CD4-positive, alpha-beta T cell treated with Interleukin-4 for 1 hour (primary cell): ENCODE data around the gene MRPL41.
"Not testable (repeated sequence)": the region's sequence is repeated elsewhere in the genome, so short reads cannot be mapped to it uniquely, and the experiment has no call there.

Experiments
- DNase-seq, 2 donors: peaks; one replicate each; pipeline ENCODE4 v3.0.0-alpha.2; 2020 to 2022

Gene MRPL41

GRCh38 chr9:137522746-137523455 is 28.8 kb upstream of the MRPL41 start:
- no peak for DNase-seq

GRCh38 chr9:137524161-137524980 is 27.3 kb upstream of the MRPL41 start:
- DNase-seq: no peak

DNA sequence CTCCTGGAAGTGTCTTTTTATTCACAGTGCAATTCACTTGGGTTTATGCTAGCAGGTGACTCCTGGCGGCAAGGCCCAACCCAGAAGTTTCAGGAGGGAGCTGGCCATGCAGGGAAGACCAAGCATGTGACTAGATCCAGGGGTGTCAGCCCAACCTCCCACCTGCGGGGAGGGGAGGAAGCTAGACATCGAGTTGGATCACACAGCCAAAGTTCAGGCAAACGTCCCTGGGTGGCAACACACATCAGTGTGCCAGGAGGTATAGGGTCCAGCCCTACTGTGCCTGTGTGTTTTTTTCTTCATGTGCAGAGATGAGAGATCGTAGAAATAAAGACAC is 26.7 kb upstream of the MRPL41 start:
- no peak for DNase-seq

- no peak for DNase-seq
Observed at GRCh38 chr9:137530331-137530730, 21.3 kb upstream of the MRPL41 start.

DNA sequence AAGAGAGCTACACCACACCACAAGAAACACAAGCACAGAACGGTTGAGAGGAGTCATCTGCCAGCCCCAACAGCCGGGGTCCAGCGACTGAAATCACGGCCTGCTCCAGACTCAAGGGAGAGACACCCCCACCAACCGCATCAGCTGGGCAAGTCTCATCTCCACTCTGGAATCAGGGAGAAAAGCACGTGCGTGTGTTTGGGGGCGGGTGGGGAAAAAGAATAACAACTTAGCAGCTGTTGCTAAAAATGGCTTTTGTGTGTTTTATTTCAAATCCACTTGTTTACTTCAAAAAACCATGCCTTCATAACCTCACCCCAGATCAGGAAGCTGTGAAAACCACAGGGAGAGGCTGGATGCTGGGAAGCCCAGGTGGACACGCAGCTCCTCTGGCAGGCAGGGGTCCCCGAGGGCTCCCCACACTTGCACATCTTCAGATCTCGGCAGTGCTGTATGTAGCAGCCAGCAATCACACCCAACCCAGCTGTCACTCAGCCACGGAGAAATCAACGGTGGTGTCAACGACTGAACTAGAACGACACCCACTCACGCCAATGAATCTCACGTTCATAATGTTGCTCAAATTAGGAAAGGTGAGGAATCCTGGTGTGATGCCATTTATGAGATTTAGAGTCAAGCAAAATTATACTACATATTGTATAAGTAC is 20.4 kb upstream of the MRPL41 start:
- no peak for DNase-seq

GRCh38 chr9:137532891-137533468 is 18.7 kb upstream of the MRPL41 start:
- DNase-seq: not testable (repeated sequence)

DNA sequence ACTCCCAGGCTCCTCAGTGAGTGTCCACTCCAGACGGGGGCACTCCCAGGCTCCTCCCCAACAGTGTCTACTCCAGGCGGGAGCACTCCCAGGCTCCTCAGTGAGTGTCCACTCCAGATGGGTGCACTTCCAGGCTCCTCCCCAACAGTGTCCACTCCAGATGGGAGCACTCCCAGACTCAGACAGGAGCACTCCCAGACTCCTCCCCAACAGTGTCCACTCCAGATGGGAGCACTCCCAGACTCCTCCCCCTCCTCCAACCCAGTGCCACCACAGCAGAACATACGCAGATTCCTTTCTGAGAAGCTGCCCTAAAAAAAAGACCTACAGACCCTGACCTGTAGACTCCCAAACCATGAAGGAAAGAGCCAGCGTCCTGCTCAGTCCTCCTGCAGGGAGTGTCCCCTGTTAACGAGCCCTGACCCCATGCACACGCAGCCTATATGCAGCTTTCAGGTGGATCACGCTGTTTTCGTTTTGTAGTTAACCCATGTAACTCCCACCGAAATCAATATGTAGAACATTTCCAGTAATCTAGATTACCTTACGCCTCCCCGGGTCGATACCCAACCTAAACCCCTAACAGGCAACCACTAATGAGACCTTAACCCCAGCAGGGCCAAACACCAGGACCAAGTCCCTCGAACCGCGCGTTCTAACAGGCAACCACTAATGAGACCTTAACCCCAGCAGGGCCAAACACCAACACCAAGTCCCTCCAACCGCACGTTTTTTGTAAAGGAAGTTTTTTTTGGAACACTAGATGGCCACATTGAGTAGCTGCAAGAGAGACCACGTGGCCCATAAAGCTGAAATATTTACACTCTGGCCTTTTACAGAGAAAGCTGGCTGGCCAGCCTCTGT is 17.2 kb upstream of the MRPL41 start:
- peak; percentile 18 to 50 for DNase-seq

- DNase-seq: no peak
Observed at GRCh38 chr9:137535120-137535428, 16.6 kb upstream of the MRPL41 start.

DNA sequence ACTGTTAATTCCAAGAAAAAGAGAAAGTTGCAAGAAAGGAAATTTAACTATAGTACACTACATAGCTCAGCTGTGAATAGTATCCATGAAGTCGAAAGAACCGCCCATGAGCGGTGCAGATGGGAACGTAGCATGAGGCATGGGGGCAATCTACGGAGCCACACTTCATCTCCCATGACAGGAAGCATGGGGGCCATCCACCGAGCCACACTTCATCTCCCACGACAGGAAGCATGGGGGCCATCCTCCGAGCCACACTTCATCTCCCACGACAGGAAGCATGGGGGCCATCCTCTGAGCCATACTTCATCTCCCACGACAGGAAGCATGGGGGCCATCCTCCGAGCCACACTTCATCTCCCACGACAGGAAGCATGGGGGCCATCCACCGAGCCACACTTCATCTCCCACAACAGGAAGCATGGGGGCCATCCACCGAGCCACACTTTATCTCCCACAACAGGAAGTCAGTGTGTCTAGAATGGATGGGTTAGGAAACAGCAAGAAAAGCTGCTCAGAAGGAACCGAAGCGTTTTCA is 15.0 kb upstream of the MRPL41 start:
- DNase-seq: peak; percentile 23 to 24

DNA sequence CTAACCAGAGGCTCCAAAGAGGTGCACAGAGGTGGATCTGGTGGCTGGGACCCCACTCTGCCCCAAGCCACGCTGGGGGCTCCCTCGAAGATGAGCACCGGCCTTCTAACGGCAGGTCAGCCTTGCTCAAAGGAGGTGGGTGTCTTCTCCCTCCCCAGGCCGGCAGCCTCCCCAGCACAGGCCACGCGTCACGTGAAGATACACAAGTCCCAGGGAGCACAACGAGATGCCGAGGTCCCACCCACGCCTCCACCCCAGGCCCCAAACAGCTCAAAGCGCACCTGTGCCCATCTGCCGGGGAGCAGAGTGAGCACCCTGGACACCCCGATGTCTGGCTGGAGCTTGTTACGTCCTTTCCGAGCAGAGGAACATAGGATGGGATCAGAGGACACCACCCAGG is 13.6 kb upstream of the MRPL41 start:
- no peak for DNase-seq

GRCh38 chr9:137540536-137540935 is 11.1 kb upstream of the MRPL41 start:
- DNase-seq: no peak

DNA sequence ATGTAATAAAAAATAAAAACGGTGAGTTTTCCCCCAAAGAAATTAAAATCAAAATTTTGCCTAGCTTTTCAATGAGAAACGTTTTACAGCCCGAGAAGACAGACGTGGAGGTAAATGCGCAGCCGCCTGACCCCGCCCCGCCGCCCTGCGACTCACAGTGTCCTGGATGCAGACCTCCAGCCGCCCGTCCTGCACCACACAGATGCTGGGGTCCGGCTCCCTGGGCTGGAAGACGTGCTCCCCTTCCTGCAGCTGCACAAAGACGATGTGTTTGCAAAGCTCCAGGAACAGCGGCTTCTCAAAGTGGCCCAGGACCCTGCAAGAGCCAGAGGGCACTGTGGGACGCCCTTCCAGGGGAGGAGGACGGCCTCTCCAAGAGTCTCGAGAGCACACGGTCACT is 9.2 kb upstream of the MRPL41 start:
- DNase-seq: no peak

GRCh38 chr9:137543237-137543963 is 8.3 kb upstream of the MRPL41 start:
- no peak for DNase-seq

DNA sequence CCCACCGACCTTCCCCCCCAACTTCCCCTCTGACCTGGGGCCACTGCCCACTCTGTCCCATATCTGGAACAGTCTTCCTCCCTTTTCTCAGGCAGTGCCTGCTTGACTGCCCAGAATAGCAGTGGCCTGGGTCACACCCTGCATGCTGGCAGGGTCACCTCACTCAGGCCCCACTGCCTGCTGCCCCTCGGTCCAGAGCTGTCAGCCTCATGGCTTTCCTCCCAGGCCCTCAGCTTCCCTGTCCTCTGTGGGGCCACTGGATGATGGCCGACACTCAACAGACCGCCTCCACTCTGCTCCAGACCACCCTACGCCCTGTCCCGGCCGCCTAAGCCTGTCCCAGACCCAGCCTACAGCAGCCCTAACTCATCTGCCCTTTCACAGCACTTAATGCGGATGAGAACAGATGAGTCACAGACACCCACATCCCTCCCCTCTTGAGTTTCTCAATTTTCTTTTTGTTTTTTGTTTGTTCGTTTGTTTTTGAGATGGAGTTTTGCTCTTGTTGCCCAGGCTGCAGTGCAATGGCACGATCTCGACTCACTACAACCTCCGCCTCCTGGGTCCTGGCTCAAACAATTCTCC is 7.4 kb upstream of the MRPL41 start:
- no peak for DNase-seq

DNA sequence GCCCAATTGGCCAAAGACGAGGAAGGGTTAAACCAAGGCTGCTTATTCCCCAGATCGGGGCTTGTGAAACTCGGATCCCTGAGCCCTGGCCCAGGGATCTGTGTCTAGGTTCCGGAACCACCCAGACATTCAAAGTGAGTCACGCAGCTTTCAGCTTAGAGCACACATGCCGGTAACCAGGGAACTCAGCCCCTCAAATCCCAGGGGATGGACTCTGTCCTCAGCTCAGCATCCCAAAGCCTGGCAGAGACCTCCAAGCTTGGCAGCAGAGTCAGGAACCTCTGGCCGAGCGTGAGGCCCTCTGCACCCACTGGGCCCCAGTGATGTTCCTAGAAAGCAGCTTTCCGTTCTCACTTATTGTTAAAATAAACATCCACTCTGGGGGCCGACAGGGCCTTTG is 6.6 kb upstream of the MRPL41 start:
- DNase-seq: no peak

DNA sequence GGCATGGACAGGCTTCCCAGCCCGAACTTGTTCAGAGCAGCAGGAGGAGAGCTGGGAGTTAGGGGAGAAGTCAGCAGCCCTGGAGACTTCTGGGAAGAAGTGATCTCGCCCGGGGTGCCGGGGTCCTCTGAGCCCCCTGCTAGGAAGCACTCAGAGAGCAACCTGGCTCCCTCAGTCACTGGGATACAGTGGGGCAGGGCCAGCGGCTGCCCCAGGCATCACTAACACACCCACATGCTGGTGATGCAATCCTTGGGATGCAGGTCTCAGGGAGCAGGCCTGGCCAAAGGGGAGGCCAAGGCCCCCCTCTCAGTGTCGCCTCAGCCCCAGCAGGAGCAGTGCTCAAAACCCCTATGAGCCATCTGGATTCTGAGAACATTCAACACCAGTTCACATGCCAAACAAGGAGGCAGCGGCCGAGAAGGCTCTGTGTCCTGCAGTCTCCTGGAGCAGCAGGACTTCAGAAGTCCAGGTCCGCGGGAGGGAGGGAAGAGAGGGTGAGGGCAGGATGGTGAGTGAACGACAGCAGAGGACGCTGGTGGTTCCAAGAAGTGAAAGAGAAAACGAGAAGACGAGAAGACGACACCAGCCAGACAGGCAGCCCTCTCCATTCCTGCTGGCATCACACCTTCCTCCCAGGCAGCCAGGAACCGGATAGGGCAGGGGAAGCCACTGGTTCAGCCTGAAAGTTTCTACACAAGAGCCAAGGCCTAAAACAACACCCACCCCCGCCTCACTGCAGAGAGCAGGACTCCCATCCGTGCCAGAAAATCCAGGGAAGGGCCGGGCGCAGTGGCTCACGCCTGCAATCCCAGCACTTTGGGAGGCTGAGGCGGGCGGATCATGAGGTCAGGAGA is 3.8 kb upstream of the MRPL41 start:
- DNase-seq: no peak

GRCh38 chr9:137550231-137550621 is 1.5 kb upstream of the MRPL41 start, which contains the start of gene PNPLA7:
PNPLA7 (minus strand) TSS chr9:137550402; CDS start chr9:137550197, 205 bp downstream.
- peak; percentile 54 to 63 for DNase-seq

- DNase-seq: not testable (repeated sequence)
Observed at GRCh38 chr9:137550958-137551263, 768 bp upstream of the MRPL41 start.

DNA sequence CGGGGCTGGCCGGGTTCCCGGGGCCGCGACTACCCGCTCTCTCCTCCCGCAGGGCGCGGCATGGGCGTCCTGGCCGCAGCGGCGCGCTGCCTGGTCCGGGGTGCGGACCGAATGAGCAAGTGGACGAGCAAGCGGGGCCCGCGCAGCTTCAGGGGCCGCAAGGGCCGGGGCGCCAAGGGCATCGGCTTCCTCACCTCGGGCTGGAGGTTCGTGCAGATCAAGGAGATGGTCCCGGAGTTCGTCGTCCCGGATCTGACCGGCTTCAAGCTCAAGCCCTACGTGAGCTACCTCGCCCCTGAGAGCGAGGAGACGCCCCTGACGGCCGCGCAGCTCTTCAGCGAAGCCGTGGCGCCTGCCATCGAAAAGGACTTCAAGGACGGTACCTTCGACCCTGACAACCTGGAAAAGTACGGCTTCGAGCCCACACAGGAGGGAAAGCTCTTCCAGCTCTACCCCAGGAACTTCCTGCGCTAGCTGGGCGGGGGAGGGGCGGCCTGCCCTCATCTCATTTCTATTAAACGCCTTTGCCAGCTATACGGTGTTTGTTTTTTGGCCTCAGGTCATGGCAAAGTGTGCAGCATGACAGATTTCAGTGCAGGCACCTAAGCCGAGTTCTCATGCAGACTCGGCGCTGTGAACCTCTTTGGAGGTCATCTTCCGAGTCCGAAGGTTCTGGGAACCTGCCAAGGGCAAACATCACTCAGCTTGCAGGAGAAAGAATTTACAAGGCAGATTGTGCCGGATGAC is 516 bp downstream of the MRPL41 start:
- no peak for DNase-seq

DNA sequence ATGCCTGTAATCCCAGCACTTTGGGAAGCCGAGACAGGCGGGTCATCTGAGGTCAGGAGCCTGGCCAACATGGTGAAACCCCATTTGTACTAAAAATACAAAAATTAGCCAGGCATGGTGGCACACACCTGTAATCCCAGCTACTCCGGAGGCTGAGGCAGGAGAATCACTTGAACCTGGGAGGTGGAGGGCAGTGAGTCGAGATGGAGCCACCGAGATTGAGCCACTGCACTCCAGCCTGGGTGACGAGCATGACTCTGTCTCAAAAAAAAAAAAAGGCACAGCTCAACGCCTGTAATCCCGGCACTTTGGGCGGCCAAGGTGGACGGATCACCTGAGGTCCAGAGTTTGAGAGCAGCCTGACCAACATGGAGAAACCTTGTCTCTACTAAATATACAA is 2.0 kb downstream of the MRPL41 start:
- DNase-seq: not testable (repeated sequence)
